Neural cell (in vitro differentiated cells): ENCODE results near the gene KRTAP10-11. TPM values are rescaled to one million over a fixed set of nuclear protein-coding genes. Genes with fewer than 3 reads are reported as not detected.

ENCODE experiments used
- H2AFZ ChIP-seq: fragments of 200-600, 300-800 bp; sonication (generic), shearing (Covaris generic); 2 replicates; pipeline ENCODE4 v1.6.0; 2014; ENCODE audit warnings: low read depth, mild to moderate bottlenecking, antibody characterized with exemption, low read length, moderate library complexity
- H3F3A ChIP-seq: fragments of 200-600 bp; shearing (Covaris generic); 2 replicates; pipeline ENCODE4 v1.6.1; 2016; ENCODE audit warnings: mild to moderate bottlenecking, moderate library complexity, mixed read lengths, antibody characterized with exemption, low read length; ENCODE audit not compliant: insufficient read depth, poor library complexity, severe bottlenecking
- H3K27ac ChIP-seq: fragments of 200-600, 300-800 bp; sonication (generic), shearing (Covaris generic); 2 replicates; pipeline ENCODE4 v1.5.1; 2014; ENCODE audit warnings: mild to moderate bottlenecking, low read length, moderate library complexity
- H3K27me3 ChIP-seq: fragments of 300-800, 200-600 bp; sonication (generic), shearing (Covaris generic); 2 replicates; pipeline ENCODE4 v1.6.0; 2014; ENCODE audit warnings: mild to moderate bottlenecking, low read depth, low read length, moderate library complexity; ENCODE audit not compliant: insufficient read depth
- H3K36me3 ChIP-seq: fragments of 300-800, 200-600 bp; sonication (generic), shearing (Covaris generic); 2 replicates; pipeline ENCODE4 v1.5.1; 2014; ENCODE audit warnings: mild to moderate bottlenecking, antibody characterized with exemption, low read length, moderate library complexity; ENCODE audit not compliant: insufficient read depth
- H3K4me2 ChIP-seq: fragments of 300-800, 200-600 bp; sonication (generic), shearing (Covaris generic); 2 replicates; pipeline ENCODE4 v1.6.0; 2014; ENCODE audit warnings: mild to moderate bottlenecking, low read length
- H3K4me3 ChIP-seq: fragments of 300-800, 200-600 bp; sonication (generic), shearing (Covaris generic); 2 replicates; pipeline ENCODE4 v1.5.1; 2014; ENCODE audit warnings: mild to moderate bottlenecking, low read length, moderate library complexity
- H3K79me2 ChIP-seq: fragments of 200-600 bp; shearing (Covaris generic); replicated peaks from 2 replicates; pipeline ENCODE4 v1.6.0; 2014; ENCODE audit warnings: mild to moderate bottlenecking, low read length, moderate library complexity; ENCODE audit not compliant: insufficient read depth
- H3K9ac ChIP-seq: fragments of 300-800, 200-600 bp; sonication (generic), shearing (Covaris generic); 2 replicates; pipeline ENCODE4 v1.6.1; 2016; ENCODE audit warnings: mild to moderate bottlenecking, low read length, mixed read lengths
- H3K9me2 ChIP-seq: fragments of 200-600 bp; shearing (Covaris generic); 2 replicates; pipeline ENCODE4 v1.6.1; 2016; ENCODE audit warnings: mild to moderate bottlenecking, low read length, mixed read lengths; ENCODE audit not compliant: insufficient read depth
- H3K9me3 ChIP-seq: fragments of 200-600, 300-800 bp; sonication (generic), shearing (Covaris generic); 2 replicates; pipeline ENCODE4 v1.6.1; 2016; ENCODE audit warnings: mild to moderate bottlenecking, mixed run types, low read length, moderate library complexity, mixed read lengths
- H4K20me1 ChIP-seq: fragments of 200-600 bp; shearing (Covaris generic); 2 replicates; pipeline ENCODE4 v1.6.1; 2016; ENCODE audit warnings: mild to moderate bottlenecking, mixed run types; ENCODE audit not compliant: insufficient read depth
- EP300 ChIP-seq: fragments of 450-650 bp; conservative IDR thresholded peaks from 2 replicates; pipeline ENCODE4 v1.6.1; 2014; ENCODE audit warnings: antibody characterized with exemption, mild to moderate bottlenecking, moderate library complexity; ENCODE audit not compliant: poor library complexity, severe bottlenecking
- EZH2 ChIP-seq: fragments of 200-600, 300-800 bp; shearing (Covaris generic), sonication (generic); IDR thresholded peaks from 2 replicates; pipeline ENCODE4 v1.6.1; 2014; ENCODE audit warnings: antibody characterized with exemption, low read length, borderline replicate concordance, mild to moderate bottlenecking; ENCODE audit not compliant: insufficient read depth, poor library complexity, severe bottlenecking
- MXI1 ChIP-seq: fragments of 450-650 bp; conservative IDR thresholded peaks from 2 replicates; pipeline ENCODE4 v1.6.1; 2014; ENCODE audit warnings: antibody characterized with exemption, mild to moderate bottlenecking; ENCODE audit not compliant: poor library complexity, severe bottlenecking
- POLR2AphosphoS5 ChIP-seq: IDR thresholded peaks from 2 replicates; pipeline ENCODE4 v1.6.1; 2012
- SMC3 ChIP-seq: fragments of 450-650 bp; conservative IDR thresholded peaks from 2 replicates; pipeline ENCODE4 v1.6.1; 2014; ENCODE audit warnings: antibody characterized with exemption, mild to moderate bottlenecking, moderate library complexity; ENCODE audit not compliant: poor library complexity
- TAF1 ChIP-seq: IDR thresholded peaks from 2 replicates; pipeline ENCODE4 v1.6.1; 2012; ENCODE audit warnings: low read depth
- polyA plus RNA-seq: library from polyadenylated mRNA; depleted of rRNA; stranded (reverse); fragments of >200 nt; gene quantifications from 2 replicates; pipeline ENCODE4 v1.2.3, GENCODE V29; 2014
- TF ChIP-seq, protein P1 (sequence below): IDR thresholded peaks from 2 replicates; pipeline ENCODE4 v1.6.1; 2012; ENCODE audit warnings: borderline replicate concordance
- TF ChIP-seq, protein P2 (sequence below): fragments of 450-650 bp; IDR thresholded peaks from 2 replicates; pipeline ENCODE4 v1.5.1; 2014; ENCODE audit warnings: antibody characterized with exemption, mild to moderate bottlenecking, moderate library complexity; ENCODE audit not compliant: poor library complexity, severe bottlenecking

Gene KRTAP10-11
- polyA plus RNA-seq, 1 donor from 2014 or later = not detected

DNA sequence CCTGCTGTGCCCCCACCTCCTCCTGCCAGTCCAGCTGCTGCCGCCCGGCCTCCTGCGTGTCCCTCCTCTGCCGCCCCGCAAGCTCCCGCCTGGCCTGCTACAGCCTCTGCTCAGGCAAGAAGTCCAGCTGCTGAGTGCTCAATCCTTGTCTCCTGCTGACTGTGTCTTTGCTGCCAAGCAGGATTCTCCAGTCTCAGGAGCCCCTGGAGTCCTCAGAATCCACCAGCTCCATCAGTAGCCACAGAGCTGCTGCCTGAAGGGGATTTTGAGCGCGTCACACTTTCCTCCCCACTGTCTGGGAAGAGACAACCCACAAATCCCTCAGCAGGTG, 973 bp downstream of the KRTAP10-11 start:
- Histone ChIP-seq H3K9ac (no peak overlapping the region), H2AFZ (no peak overlapping the region), H3K36me3 (no peaks in the 10 kb centered on the region), H3K79me2 (no peaks in the 10 kb centered on the region), H3K9me2 (no peaks in the 10 kb centered on the region), H3K9me3 (no peaks in the 10 kb centered on the region), H3K27me3 (no peaks in the 10 kb centered on the region), H3K4me2 (no peak overlapping the region), H3F3A (no peaks in the 10 kb centered on the region), H4K20me1 (no peaks in the 10 kb centered on the region), H3K4me3 (no peak overlapping the region), H3K27ac (no peak overlapping the region)
- TF ChIP-seq, protein P1, sequence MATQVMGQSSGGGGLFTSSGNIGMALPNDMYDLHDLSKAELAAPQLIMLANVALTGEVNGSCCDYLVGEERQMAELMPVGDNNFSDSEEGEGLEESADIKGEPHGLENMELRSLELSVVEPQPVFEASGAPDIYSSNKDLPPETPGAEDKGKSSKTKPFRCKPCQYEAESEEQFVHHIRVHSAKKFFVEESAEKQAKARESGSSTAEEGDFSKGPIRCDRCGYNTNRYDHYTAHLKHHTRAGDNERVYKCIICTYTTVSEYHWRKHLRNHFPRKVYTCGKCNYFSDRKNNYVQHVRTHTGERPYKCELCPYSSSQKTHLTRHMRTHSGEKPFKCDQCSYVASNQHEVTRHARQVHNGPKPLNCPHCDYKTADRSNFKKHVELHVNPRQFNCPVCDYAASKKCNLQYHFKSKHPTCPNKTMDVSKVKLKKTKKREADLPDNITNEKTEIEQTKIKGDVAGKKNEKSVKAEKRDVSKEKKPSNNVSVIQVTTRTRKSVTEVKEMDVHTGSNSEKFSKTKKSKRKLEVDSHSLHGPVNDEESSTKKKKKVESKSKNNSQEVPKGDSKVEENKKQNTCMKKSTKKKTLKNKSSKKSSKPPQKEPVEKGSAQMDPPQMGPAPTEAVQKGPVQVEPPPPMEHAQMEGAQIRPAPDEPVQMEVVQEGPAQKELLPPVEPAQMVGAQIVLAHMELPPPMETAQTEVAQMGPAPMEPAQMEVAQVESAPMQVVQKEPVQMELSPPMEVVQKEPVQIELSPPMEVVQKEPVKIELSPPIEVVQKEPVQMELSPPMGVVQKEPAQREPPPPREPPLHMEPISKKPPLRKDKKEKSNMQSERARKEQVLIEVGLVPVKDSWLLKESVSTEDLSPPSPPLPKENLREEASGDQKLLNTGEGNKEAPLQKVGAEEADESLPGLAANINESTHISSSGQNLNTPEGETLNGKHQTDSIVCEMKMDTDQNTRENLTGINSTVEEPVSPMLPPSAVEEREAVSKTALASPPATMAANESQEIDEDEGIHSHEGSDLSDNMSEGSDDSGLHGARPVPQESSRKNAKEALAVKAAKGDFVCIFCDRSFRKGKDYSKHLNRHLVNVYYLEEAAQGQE = no peak
- TF ChIP-seq EP300 (no peak), TAF1 (no peak), SMC3 (no peak), POLR2AphosphoS5 (no peak), EZH2 (no peak), MXI1 (no peak)
- TF ChIP-seq, protein P2, sequence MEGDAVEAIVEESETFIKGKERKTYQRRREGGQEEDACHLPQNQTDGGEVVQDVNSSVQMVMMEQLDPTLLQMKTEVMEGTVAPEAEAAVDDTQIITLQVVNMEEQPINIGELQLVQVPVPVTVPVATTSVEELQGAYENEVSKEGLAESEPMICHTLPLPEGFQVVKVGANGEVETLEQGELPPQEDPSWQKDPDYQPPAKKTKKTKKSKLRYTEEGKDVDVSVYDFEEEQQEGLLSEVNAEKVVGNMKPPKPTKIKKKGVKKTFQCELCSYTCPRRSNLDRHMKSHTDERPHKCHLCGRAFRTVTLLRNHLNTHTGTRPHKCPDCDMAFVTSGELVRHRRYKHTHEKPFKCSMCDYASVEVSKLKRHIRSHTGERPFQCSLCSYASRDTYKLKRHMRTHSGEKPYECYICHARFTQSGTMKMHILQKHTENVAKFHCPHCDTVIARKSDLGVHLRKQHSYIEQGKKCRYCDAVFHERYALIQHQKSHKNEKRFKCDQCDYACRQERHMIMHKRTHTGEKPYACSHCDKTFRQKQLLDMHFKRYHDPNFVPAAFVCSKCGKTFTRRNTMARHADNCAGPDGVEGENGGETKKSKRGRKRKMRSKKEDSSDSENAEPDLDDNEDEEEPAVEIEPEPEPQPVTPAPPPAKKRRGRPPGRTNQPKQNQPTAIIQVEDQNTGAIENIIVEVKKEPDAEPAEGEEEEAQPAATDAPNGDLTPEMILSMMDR = no peak

DNA sequence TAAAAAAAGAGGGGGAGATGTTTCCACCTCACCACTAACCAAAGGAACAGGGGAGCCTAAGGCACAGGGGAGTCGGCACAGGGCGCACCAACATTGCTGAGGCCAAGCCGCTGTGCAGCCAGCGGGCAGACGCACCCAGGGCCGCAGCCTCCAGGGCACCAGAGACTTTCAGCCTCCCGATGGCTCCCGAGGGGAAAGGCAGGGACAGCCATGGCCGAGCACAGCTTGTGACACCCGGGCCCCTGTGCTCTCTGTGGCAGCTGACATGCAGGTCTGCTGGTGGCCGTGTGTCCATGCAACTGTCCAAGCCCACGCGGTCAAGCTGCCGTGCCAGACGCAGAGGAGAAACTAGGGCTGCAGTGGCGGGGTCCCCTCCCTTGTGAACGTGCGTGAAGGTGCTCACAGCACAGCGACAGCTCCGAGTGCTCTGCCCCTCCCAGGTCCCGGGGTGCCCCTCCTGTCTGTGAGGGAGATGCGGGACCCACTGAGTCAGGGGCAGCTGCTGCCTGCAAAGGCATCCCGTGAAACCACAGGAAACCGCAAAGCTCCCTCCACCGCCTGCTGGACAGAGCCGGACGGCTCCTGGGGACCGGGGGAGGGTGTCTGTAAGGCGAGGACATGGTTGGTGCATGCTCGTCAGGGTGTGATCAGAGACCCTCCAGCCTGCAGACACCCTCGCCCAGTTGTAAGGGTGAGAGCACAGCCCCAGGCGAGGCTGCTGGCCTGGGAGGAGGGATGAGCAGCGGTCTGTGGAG, 2.5 kb downstream of the KRTAP10-11 start:
- Histone ChIP-seq H3K27ac (no peak overlapping the region), H3K9me2 (no peaks in the 10 kb centered on the region), H4K20me1 (no peaks in the 10 kb centered on the region), H3K36me3 (no peaks in the 10 kb centered on the region), H3K27me3 (no peaks in the 10 kb centered on the region), H3K4me2 (no peak overlapping the region), H3K79me2 (no peaks in the 10 kb centered on the region), H3K4me3 (no peak overlapping the region), H2AFZ (no peak overlapping the region), H3F3A (no peaks in the 10 kb centered on the region), H3K9ac (no peak overlapping the region), H3K9me3 (no peaks in the 10 kb centered on the region)
- TF ChIP-seq MXI1 (no peak), POLR2AphosphoS5 (no peak), EP300 (no peak), TAF1 (no peak), SMC3 (no peak)
- TF ChIP-seq, protein P2 = no peak
